ENCODE measurements around the gene GATA5.

DNA sequence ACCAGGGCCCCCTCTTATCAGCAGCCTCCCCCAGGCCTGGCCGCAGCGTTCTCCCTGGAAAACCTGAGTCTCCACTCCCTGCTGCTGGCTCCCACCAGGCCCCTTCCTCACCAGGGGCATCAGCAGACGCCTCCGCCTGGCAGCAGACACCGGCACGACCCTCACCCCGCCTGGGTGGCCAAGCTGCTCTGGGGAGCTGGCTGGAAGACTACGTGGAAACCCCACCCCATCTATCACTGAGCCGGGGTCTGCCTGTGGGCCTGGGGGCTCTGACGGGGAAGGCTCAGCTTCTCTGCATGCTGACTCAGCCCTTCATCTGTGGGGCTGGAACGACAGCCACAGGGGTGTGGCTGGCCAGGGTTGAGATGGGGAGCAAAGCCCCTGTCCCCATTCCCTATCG is 29.3 kb downstream of the GATA5 start:
- TF ChIP-seq, protein P1, sequence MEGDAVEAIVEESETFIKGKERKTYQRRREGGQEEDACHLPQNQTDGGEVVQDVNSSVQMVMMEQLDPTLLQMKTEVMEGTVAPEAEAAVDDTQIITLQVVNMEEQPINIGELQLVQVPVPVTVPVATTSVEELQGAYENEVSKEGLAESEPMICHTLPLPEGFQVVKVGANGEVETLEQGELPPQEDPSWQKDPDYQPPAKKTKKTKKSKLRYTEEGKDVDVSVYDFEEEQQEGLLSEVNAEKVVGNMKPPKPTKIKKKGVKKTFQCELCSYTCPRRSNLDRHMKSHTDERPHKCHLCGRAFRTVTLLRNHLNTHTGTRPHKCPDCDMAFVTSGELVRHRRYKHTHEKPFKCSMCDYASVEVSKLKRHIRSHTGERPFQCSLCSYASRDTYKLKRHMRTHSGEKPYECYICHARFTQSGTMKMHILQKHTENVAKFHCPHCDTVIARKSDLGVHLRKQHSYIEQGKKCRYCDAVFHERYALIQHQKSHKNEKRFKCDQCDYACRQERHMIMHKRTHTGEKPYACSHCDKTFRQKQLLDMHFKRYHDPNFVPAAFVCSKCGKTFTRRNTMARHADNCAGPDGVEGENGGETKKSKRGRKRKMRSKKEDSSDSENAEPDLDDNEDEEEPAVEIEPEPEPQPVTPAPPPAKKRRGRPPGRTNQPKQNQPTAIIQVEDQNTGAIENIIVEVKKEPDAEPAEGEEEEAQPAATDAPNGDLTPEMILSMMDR (IDR thresholded peaks at IDR 0.05): no peak
- TF ChIP-seq POLR2A (IDR thresholded peaks at IDR 0.05; ENCODE audit: low read depth): no peak
- no peak for TF ChIP-seq POLR2AphosphoS5 (IDR thresholded peaks at IDR 0.05)

All from esophagus muscularis mucosa (tissue), 3 donors.